Measurements from ENCODE around the gene PCDHB12.
A peak's percentile ranks its signal among the peaks of the same experiment; 100 is the strongest.

GRCh38 chr5:141186897-141187512, 21.5 kb upstream of the PCDHB12 start, which contains the start of gene PCDHB9:
- peak; percentile 45 to 53 for TF ChIP-seq CTCF (conservative IDR thresholded peaks at IDR 0.05 in 1 of 2, IDR thresholded peaks at IDR 0.05 in 1 of 2; ENCODE audit: extremely low read depth in 1 of 2, insufficient read depth in 1 of 2, low read depth in 1 of 2, low read length in 2 of 2)
- TF ChIP-seq EZH2 (IDR thresholded peaks at IDR 0.05; ENCODE audit: borderline replicate concordance, low read length) = no peak
